GM18868 (cell line): ENCODE measurements around the gene DAP.
A peak's percentile ranks its signal among the peaks of the same experiment; 100 is the strongest.
"Not testable (repeated sequence)": the region's sequence is repeated elsewhere in the genome, so short reads cannot be mapped to it uniquely, and the experiment has no call there.

ENCODE experiments used
- ATAC-seq: cut with Tn5 transposase; IDR thresholded peaks from one replicate; pipeline ENCODE4 v1.9.1; 2021; ENCODE audit warnings: mild to moderate bottlenecking, moderate library complexity; ENCODE audit not compliant: unreplicated experiment

DAP gene

GRCh38 chr5:10635867-10636350 is 125.1 kb downstream of the DAP start:
- ATAC-seq: peak; percentile 17

GRCh38 chr5:10635257-10635866 is 125.7 kb downstream of the DAP start:
- peak; percentile 71 for ATAC-seq

- no peak for ATAC-seq
Observed at GRCh38 chr5:10634562-10634961, 126.5 kb downstream of the DAP start.

- no peak for ATAC-seq
Observed at GRCh38 chr5:10634050-10634449, 127.0 kb downstream of the DAP start.

GRCh38 chr5:10633271-10634049 is 127.6 kb downstream of the DAP start:
- ATAC-seq: no peak

- ATAC-seq: peak; percentile 40
Observed at GRCh38 chr5:10632110-10632761, 128.8 kb downstream of the DAP start.

- peak; percentile 5 for ATAC-seq
Observed at GRCh38 chr5:10631316-10631996, 129.6 kb downstream of the DAP start.

GRCh38 chr5:10630744-10631143 is 130.3 kb downstream of the DAP start:
- not testable (repeated sequence) for ATAC-seq

GRCh38 chr5:10630126-10630525 is 130.9 kb downstream of the DAP start:
- no peak for ATAC-seq

GRCh38 chr5:10629682-10630081 is 131.4 kb downstream of the DAP start:
- no peak for ATAC-seq
